Neural cell (in vitro differentiated cells): ENCODE measurements around the gene JMJD1C. TPM values are rescaled to one million over a fixed set of nuclear protein-coding genes. Genes with fewer than 3 reads are reported as not detected.

ENCODE experiments used
- H2AFZ ChIP-seq: fragments of 200-600, 300-800 bp; sonication (generic), shearing (Covaris generic); 2 replicates; pipeline ENCODE4 v1.6.0; 2014; ENCODE audit warnings: low read depth, mild to moderate bottlenecking, antibody characterized with exemption, low read length, moderate library complexity
- H3F3A ChIP-seq: fragments of 200-600 bp; shearing (Covaris generic); 2 replicates; pipeline ENCODE4 v1.6.1; 2016; ENCODE audit warnings: mild to moderate bottlenecking, moderate library complexity, mixed read lengths, antibody characterized with exemption, low read length; ENCODE audit not compliant: insufficient read depth, poor library complexity, severe bottlenecking
- H3K27ac ChIP-seq: fragments of 200-600, 300-800 bp; sonication (generic), shearing (Covaris generic); 2 replicates; pipeline ENCODE4 v1.5.1; 2014; ENCODE audit warnings: mild to moderate bottlenecking, low read length, moderate library complexity
- H3K27me3 ChIP-seq: fragments of 300-800, 200-600 bp; sonication (generic), shearing (Covaris generic); 2 replicates; pipeline ENCODE4 v1.6.0; 2014; ENCODE audit warnings: mild to moderate bottlenecking, low read depth, low read length, moderate library complexity; ENCODE audit not compliant: insufficient read depth
- H3K36me3 ChIP-seq: fragments of 300-800, 200-600 bp; sonication (generic), shearing (Covaris generic); 2 replicates; pipeline ENCODE4 v1.5.1; 2014; ENCODE audit warnings: mild to moderate bottlenecking, antibody characterized with exemption, low read length, moderate library complexity; ENCODE audit not compliant: insufficient read depth
- H3K4me2 ChIP-seq: fragments of 300-800, 200-600 bp; sonication (generic), shearing (Covaris generic); 2 replicates; pipeline ENCODE4 v1.6.0; 2014; ENCODE audit warnings: mild to moderate bottlenecking, low read length
- H3K4me3 ChIP-seq: fragments of 300-800, 200-600 bp; sonication (generic), shearing (Covaris generic); 2 replicates; pipeline ENCODE4 v1.5.1; 2014; ENCODE audit warnings: mild to moderate bottlenecking, low read length, moderate library complexity
- H3K79me2 ChIP-seq: fragments of 200-600 bp; shearing (Covaris generic); replicated peaks from 2 replicates; pipeline ENCODE4 v1.6.0; 2014; ENCODE audit warnings: mild to moderate bottlenecking, low read length, moderate library complexity; ENCODE audit not compliant: insufficient read depth
- H3K9ac ChIP-seq: fragments of 300-800, 200-600 bp; sonication (generic), shearing (Covaris generic); 2 replicates; pipeline ENCODE4 v1.6.1; 2016; ENCODE audit warnings: mild to moderate bottlenecking, low read length, mixed read lengths
- H3K9me2 ChIP-seq: fragments of 200-600 bp; shearing (Covaris generic); 2 replicates; pipeline ENCODE4 v1.6.1; 2016; ENCODE audit warnings: mild to moderate bottlenecking, low read length, mixed read lengths; ENCODE audit not compliant: insufficient read depth
- H3K9me3 ChIP-seq: fragments of 200-600, 300-800 bp; sonication (generic), shearing (Covaris generic); 2 replicates; pipeline ENCODE4 v1.6.1; 2016; ENCODE audit warnings: mild to moderate bottlenecking, mixed run types, low read length, moderate library complexity, mixed read lengths
- H4K20me1 ChIP-seq: fragments of 200-600 bp; shearing (Covaris generic); 2 replicates; pipeline ENCODE4 v1.6.1; 2016; ENCODE audit warnings: mild to moderate bottlenecking, mixed run types; ENCODE audit not compliant: insufficient read depth
- CTCF ChIP-seq: fragments of 450-650 bp; IDR thresholded peaks from 2 replicates; pipeline ENCODE4 v1.5.1; 2014; ENCODE audit warnings: antibody characterized with exemption, mild to moderate bottlenecking, moderate library complexity; ENCODE audit not compliant: poor library complexity, severe bottlenecking
- EP300 ChIP-seq: fragments of 450-650 bp; conservative IDR thresholded peaks from 2 replicates; pipeline ENCODE4 v1.6.1; 2014; ENCODE audit warnings: antibody characterized with exemption, mild to moderate bottlenecking, moderate library complexity; ENCODE audit not compliant: poor library complexity, severe bottlenecking
- EZH2 ChIP-seq: fragments of 200-600, 300-800 bp; shearing (Covaris generic), sonication (generic); IDR thresholded peaks from 2 replicates; pipeline ENCODE4 v1.6.1; 2014; ENCODE audit warnings: antibody characterized with exemption, low read length, borderline replicate concordance, mild to moderate bottlenecking; ENCODE audit not compliant: insufficient read depth, poor library complexity, severe bottlenecking
- MXI1 ChIP-seq: fragments of 450-650 bp; conservative IDR thresholded peaks from 2 replicates; pipeline ENCODE4 v1.6.1; 2014; ENCODE audit warnings: antibody characterized with exemption, mild to moderate bottlenecking; ENCODE audit not compliant: poor library complexity, severe bottlenecking
- POLR2AphosphoS5 ChIP-seq: IDR thresholded peaks from 2 replicates; pipeline ENCODE4 v1.6.1; 2012
- RAD21 ChIP-seq: fragments of 450-650 bp; conservative IDR thresholded peaks from 2 replicates; pipeline ENCODE4 v1.6.1; 2014; ENCODE audit warnings: antibody characterized with exemption, mild to moderate bottlenecking, moderate library complexity
- SMC3 ChIP-seq: fragments of 450-650 bp; conservative IDR thresholded peaks from 2 replicates; pipeline ENCODE4 v1.6.1; 2014; ENCODE audit warnings: antibody characterized with exemption, mild to moderate bottlenecking, moderate library complexity; ENCODE audit not compliant: poor library complexity
- TAF1 ChIP-seq: IDR thresholded peaks from 2 replicates; pipeline ENCODE4 v1.6.1; 2012; ENCODE audit warnings: low read depth
- polyA plus RNA-seq: library from polyadenylated mRNA; depleted of rRNA; stranded (reverse); fragments of >200 nt; gene quantifications from 2 replicates; pipeline ENCODE4 v1.2.3, GENCODE V29; 2014
- TF ChIP-seq, protein P1 (sequence below): IDR thresholded peaks from 2 replicates; pipeline ENCODE4 v1.6.1; 2012; ENCODE audit warnings: borderline replicate concordance

Gene JMJD1C
- polyA plus RNA-seq, 1 donor from 2014 or later = 108 TPM

DNA sequence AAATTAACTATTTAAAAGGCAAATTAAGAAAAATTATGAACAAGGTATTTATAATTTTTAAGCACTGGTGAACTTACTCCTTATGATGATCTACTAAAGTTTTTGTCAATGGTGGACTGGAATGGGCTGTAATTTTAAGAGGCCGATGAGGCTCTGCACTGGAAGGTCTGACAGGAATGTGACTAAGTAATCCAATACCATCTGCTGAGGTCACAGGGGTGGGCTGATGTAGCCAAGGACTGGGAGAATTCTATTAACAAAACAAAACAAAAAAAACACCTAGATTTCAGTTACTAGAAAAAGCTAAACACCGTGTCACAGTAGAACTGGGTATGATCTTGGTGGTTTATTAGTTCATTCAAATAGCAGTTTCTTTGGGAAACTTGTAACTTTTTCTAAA is 256.8 kb downstream of the JMJD1C start:
- Histone ChIP-seq H3K9me3 (no peaks in the 10 kb centered on the region), H2AFZ (no peak overlapping the region), H3K9ac (no peak overlapping the region), H3K36me3 (peaks cover 9% of the 10 kb centered on the region), H4K20me1 (no peaks in the 10 kb centered on the region), H3F3A (no peaks in the 10 kb centered on the region), H3K4me3 (no peak overlapping the region), H3K27me3 (no peaks in the 10 kb centered on the region), H3K4me2 (no peak overlapping the region), H3K79me2 (no peaks in the 10 kb centered on the region), H3K27ac (no peak overlapping the region), H3K9me2 (no peaks in the 10 kb centered on the region)
- TF ChIP-seq MXI1 = no peak
- no peak for TF ChIP-seq EP300

DNA sequence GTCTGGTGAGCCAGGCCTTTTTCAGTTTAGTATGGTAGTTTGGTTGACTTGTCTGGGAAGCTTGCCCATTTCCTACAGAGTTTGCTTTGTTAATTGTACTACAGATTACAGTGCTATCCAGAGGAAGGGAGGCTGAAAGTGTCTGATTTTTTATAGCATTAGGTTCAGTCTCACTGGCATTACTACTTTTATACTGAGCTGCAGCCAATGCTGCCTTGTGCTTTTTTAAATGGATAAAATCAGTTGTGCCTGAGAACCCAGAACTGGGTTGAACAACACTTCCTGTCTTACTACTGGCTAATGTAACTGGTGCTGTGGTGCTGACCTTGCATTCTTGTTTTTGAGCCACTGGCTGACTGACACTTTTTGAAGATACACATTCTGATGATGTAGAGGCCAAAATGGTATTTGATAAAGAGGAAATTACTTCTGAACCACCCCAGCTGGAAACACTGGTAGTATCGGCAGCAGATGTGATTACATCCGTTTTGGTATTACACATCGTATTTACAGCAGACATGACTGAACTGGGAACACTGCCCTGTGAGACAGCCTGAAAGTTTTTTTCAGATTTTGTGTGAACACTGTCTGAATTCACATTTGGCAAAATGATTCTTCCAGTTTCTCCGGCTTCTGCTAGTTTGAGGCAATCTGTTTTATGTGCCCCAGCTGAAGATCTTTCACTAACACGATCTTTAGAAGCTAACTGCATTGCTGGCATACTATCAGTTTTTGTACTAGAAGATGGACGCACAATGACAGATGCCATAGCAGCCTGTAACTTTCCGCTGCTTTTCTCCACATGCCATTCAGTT is 258.6 kb downstream of the JMJD1C start:
- no peak overlapping the region for H3K4me2 ChIP-seq
- no peaks in the 10 kb centered on the region for H3K79me2 ChIP-seq
- H3K4me3 ChIP-seq = no peak overlapping the region
- TF ChIP-seq EZH2 (no peak), POLR2AphosphoS5 (no peak)
- H2AFZ ChIP-seq = no peak overlapping the region
- no peak overlapping the region for H3K9ac ChIP-seq
- H3K9me2 ChIP-seq = no peaks in the 10 kb centered on the region
- no peaks in the 10 kb centered on the region for H3F3A ChIP-seq
- no peaks in the 10 kb centered on the region for H3K9me3 ChIP-seq
- H4K20me1 ChIP-seq = no peaks in the 10 kb centered on the region
- H3K27me3 ChIP-seq = no peaks in the 10 kb centered on the region
- H3K36me3 ChIP-seq = peaks cover 4% of the 10 kb centered on the region
- H3K27ac ChIP-seq = no peak overlapping the region

DNA sequence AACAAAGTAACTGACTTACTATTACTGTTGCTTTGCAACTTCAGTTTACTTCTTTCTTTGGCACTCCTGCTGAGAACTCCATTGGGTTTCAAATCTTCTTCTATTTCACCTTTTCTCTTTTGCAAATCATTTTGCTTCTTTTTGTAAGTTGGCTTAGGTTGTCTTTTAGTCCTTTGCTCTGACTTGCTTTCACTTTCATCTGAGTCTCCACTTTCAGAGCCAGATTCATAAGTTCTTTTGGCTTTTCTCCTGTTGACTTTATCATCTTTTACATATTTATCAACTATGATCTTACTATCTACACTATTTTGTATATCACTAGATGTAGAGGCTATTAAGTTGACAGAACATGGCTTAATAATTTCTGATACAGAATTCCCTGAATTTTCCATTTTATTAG is 259.2 kb downstream of the JMJD1C start:
- H3K36me3 ChIP-seq = peaks cover 4% of the 10 kb centered on the region
- H2AFZ ChIP-seq = no peak overlapping the region
- H3K4me3 ChIP-seq = no peak overlapping the region

More for the DNA sequence above, 259.2 kb downstream of the JMJD1C start:
- Histone ChIP-seq H3K4me2 (no peak overlapping the region), H3K9me2 (no peaks in the 10 kb centered on the region), H3K27ac (no peak overlapping the region), H4K20me1 (no peaks in the 10 kb centered on the region), H3K9me3 (no peaks in the 10 kb centered on the region), H3K27me3 (no peaks in the 10 kb centered on the region), H3K79me2 (no peaks in the 10 kb centered on the region), H3K9ac (no peak overlapping the region), H3F3A (no peaks in the 10 kb centered on the region)
- TF ChIP-seq SMC3 (no peak), MXI1 (no peak), EP300 (no peak), TAF1 (no peak), CTCF (no peak), EZH2 (no peak), POLR2AphosphoS5 (no peak), RAD21 (no peak)
- TF ChIP-seq, protein P1, sequence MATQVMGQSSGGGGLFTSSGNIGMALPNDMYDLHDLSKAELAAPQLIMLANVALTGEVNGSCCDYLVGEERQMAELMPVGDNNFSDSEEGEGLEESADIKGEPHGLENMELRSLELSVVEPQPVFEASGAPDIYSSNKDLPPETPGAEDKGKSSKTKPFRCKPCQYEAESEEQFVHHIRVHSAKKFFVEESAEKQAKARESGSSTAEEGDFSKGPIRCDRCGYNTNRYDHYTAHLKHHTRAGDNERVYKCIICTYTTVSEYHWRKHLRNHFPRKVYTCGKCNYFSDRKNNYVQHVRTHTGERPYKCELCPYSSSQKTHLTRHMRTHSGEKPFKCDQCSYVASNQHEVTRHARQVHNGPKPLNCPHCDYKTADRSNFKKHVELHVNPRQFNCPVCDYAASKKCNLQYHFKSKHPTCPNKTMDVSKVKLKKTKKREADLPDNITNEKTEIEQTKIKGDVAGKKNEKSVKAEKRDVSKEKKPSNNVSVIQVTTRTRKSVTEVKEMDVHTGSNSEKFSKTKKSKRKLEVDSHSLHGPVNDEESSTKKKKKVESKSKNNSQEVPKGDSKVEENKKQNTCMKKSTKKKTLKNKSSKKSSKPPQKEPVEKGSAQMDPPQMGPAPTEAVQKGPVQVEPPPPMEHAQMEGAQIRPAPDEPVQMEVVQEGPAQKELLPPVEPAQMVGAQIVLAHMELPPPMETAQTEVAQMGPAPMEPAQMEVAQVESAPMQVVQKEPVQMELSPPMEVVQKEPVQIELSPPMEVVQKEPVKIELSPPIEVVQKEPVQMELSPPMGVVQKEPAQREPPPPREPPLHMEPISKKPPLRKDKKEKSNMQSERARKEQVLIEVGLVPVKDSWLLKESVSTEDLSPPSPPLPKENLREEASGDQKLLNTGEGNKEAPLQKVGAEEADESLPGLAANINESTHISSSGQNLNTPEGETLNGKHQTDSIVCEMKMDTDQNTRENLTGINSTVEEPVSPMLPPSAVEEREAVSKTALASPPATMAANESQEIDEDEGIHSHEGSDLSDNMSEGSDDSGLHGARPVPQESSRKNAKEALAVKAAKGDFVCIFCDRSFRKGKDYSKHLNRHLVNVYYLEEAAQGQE = no peak
